Forelimb muscle (tissue), 1 donor: ENCODE results near the gene PARPBP. TPM values are rescaled to one million over a fixed set of nuclear protein-coding genes. Genes with fewer than 3 reads are reported as not detected.

Experiments used
- polyA plus RNA-seq: library from polyadenylated mRNA; unstranded; fragments of 120-200 nt; gene quantifications from one replicate; pipeline ENCODE4 v1.2.1, GENCODE V29; 2013; ENCODE audit not compliant: insufficient read length

PARPBP gene
- polyA plus RNA-seq, 1 donor: 5.4 TPM

Other genes with a start within 250 kb of the PARPBP start
- gene DRAM1, start 242.6 kb upstream of the PARPBP start, polyA plus RNA-seq: 3.2 TPM
- 37.3 TPM for gene WASHC3, start 58.2 kb upstream of the PARPBP start, polyA plus RNA-seq
- 19.6 TPM for gene NUP37, start 69 bp upstream of the PARPBP start, polyA plus RNA-seq
- 0.42 TPM for gene PMCH, start 77.7 kb downstream of the PARPBP start, polyA plus RNA-seq